ENCODE results near the gene CEP112. TPM values are rescaled to one million over a fixed set of nuclear protein-coding genes. Genes with fewer than 3 reads are reported as not detected.

CEP112 gene
- total and polyA plus RNA-seq, 2 experiments from 2014 or later, result 4.0 to 4.3 TPM

- H3K4me1 ChIP-seq (ENCODE audit: insufficient read depth), result no peaks in the 10 kb centered on the region; the same call in 1 of the 2 replicates
- DNase-seq (ENCODE audit: low spot score) (no peak), ATAC-seq (no peak)
- H3K36me3 Mint-ChIP-seq (ENCODE audit: low read depth), result no peaks in the 10 kb centered on the region
- H3K4me3 Mint-ChIP-seq, result no peak overlapping the region
- TF ChIP-seq ZNF331 (CRISPR knock-in tag; IDR thresholded peaks at IDR 0.05; ENCODE audit: low read depth) (no peak), ZNF114 (CRISPR knock-in tag; IDR thresholded peaks at IDR 0.05) (no peak), EZH2phosphoT487 (IDR thresholded peaks at IDR 0.05; ENCODE audit: unreplicated experiment) (no peak), REST (IDR thresholded peaks at IDR 0.05; ENCODE audit: unreplicated experiment) (no peak), CREB1 (CRISPR knock-in tag; IDR thresholded peaks at IDR 0.05; ENCODE audit: low read depth) (no peak), STAT1 (IDR thresholded peaks at IDR 0.05; ENCODE audit: unreplicated experiment) (no peak), POLR2AphosphoS5 (IDR thresholded peaks at IDR 0.05; ENCODE audit: low read depth) (no peak), NANOG (IDR thresholded peaks at IDR 0.05; ENCODE audit: borderline replicate concordance) (no peak), JUNB (IDR thresholded peaks at IDR 0.05; ENCODE audit: unreplicated experiment) (no peak), EZH2 (IDR thresholded peaks at IDR 0.05; ENCODE audit: low read depth, unreplicated experiment) (no peak)
- TF ChIP-seq, protein P1, sequence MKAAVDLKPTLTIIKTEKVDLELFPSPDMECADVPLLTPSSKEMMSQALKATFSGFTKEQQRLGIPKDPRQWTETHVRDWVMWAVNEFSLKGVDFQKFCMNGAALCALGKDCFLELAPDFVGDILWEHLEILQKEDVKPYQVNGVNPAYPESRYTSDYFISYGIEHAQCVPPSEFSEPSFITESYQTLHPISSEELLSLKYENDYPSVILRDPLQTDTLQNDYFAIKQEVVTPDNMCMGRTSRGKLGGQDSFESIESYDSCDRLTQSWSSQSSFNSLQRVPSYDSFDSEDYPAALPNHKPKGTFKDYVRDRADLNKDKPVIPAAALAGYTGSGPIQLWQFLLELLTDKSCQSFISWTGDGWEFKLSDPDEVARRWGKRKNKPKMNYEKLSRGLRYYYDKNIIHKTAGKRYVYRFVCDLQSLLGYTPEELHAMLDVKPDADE (IDR thresholded peaks at IDR 0.05), result no peak
- TF ChIP-seq, protein P2, sequence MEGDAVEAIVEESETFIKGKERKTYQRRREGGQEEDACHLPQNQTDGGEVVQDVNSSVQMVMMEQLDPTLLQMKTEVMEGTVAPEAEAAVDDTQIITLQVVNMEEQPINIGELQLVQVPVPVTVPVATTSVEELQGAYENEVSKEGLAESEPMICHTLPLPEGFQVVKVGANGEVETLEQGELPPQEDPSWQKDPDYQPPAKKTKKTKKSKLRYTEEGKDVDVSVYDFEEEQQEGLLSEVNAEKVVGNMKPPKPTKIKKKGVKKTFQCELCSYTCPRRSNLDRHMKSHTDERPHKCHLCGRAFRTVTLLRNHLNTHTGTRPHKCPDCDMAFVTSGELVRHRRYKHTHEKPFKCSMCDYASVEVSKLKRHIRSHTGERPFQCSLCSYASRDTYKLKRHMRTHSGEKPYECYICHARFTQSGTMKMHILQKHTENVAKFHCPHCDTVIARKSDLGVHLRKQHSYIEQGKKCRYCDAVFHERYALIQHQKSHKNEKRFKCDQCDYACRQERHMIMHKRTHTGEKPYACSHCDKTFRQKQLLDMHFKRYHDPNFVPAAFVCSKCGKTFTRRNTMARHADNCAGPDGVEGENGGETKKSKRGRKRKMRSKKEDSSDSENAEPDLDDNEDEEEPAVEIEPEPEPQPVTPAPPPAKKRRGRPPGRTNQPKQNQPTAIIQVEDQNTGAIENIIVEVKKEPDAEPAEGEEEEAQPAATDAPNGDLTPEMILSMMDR (conservative IDR thresholded peaks at IDR 0.05; ENCODE audit: low read depth in 2 of 2), result no peak
- TF ChIP-seq, protein P3, sequence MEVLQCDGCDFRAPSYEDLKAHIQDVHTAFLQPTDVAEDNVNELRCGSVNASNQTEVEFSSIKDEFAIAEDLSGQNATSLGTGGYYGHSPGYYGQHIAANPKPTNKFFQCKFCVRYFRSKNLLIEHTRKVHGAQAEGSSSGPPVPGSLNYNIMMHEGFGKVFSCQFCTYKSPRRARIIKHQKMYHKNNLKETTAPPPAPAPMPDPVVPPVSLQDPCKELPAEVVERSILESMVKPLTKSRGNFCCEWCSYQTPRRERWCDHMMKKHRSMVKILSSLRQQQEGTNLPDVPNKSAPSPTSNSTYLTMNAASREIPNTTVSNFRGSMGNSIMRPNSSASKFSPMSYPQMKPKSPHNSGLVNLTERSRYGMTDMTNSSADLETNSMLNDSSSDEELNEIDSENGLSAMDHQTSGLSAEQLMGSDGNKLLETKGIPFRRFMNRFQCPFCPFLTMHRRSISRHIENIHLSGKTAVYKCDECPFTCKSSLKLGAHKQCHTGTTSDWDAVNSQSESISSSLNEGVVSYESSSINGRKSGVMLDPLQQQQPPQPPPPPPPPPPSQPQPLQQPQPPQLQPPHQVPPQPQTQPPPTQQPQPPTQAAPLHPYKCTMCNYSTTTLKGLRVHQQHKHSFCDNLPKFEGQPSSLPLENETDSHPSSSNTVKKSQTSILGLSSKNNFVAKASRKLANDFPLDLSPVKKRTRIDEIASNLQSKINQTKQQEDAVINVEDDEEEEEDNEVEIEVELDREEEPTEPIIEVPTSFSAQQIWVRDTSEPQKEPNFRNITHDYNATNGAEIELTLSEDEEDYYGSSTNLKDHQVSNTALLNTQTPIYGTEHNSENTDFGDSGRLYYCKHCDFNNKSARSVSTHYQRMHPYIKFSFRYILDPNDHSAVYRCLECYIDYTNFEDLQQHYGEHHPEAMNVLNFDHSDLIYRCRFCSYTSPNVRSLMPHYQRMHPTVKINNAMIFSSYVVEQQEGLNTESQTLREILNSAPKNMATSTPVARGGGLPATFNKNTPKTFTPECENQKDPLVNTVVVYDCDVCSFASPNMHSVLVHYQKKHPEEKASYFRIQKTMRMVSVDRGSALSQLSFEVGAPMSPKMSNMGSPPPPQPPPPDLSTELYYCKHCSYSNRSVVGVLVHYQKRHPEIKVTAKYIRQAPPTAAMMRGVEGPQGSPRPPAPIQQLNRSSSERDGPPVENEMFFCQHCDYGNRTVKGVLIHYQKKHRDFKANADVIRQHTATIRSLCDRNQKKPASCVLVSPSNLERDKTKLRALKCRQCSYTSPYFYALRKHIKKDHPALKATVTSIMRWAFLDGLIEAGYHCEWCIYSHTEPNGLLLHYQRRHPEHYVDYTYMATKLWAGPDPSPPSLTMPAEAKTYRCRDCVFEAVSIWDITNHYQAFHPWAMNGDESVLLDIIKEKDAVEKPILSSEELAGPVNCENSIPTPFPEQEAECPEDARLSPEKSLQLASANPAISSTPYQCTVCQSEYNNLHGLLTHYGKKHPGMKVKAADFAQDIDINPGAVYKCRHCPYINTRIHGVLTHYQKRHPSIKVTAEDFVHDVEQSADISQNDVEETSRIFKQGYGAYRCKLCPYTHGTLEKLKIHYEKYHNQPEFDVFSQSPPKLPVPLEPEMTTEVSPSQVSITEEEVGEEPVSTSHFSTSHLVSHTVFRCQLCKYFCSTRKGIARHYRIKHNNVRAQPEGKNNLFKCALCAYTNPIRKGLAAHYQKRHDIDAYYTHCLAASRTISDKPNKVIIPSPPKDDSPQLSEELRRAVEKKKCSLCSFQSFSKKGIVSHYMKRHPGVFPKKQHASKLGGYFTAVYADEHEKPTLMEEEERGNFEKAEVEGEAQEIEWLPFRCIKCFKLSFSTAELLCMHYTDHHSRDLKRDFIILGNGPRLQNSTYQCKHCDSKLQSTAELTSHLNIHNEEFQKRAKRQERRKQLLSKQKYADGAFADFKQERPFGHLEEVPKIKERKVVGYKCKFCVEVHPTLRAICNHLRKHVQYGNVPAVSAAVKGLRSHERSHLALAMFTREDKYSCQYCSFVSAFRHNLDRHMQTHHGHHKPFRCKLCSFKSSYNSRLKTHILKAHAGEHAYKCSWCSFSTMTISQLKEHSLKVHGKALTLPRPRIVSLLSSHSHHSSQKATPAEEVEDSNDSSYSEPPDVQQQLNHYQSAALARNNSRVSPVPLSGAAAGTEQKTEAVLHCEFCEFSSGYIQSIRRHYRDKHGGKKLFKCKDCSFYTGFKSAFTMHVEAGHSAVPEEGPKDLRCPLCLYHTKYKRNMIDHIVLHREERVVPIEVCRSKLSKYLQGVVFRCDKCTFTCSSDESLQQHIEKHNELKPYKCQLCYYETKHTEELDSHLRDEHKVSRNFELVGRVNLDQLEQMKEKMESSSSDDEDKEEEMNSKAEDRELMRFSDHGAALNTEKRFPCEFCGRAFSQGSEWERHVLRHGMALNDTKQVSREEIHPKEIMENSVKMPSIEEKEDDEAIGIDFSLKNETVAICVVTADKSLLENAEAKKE (CRISPR knock-in tag; IDR thresholded peaks at IDR 0.05), result no peak
- H3K27ac Mint-ChIP-seq, result no peak overlapping the region
- H4K20me1 ChIP-seq (replicated peaks; ENCODE audit: insufficient read depth), result no peaks in the 10 kb centered on the region
- H3F3A ChIP-seq (replicated peaks; ENCODE audit: low read depth), result no peaks in the 10 kb centered on the region
- no peak overlapping the region for H2AFZ ChIP-seq
- H3K4me2 ChIP-seq, result no peak overlapping the region
- H3K36me3 ChIP-seq (ENCODE audit: insufficient read depth), result no peaks in the 10 kb centered on the region
- H3K4me3 ChIP-seq, result no peak overlapping the region
- peaks cover 11% of the 10 kb centered on the region for H3K4me1 Mint-ChIP-seq
- H3K9me3 Mint-ChIP-seq, result no peaks in the 10 kb centered on the region
- peaks cover 4% of the 10 kb centered on the region for H3K27me3 Mint-ChIP-seq (ENCODE audit: insufficient read depth, low read depth, poor library complexity)
- no peaks in the 10 kb centered on the region for H3K9me2 ChIP-seq (ENCODE audit: insufficient read depth)
- H3K79me2 ChIP-seq (replicated peaks; ENCODE audit: insufficient read depth), result no peaks in the 10 kb centered on the region
- no peak overlapping the region for H3K27ac ChIP-seq (ENCODE audit: low read depth)
- no peaks in the 10 kb centered on the region for H3K27me3 ChIP-seq (ENCODE audit: insufficient read depth)
Measured at GRCh38 chr17:65718601-65719000, 473.3 kb downstream of the CEP112 start.
